GM21723 (cell line): ENCODE measurements around the gene HIRIP3.
"Not testable (repeated sequence)": the region's sequence is repeated elsewhere in the genome, so short reads cannot be mapped to it uniquely, and the experiment has no call there.

Experiments
- ATAC-seq: cut with Tn5 transposase; IDR thresholded peaks from one replicate; pipeline ENCODE4 v1.9.1; 2021; ENCODE audit warnings: mild to moderate bottlenecking, moderate library complexity; ENCODE audit not compliant: unreplicated experiment

Gene HIRIP3

DNA sequence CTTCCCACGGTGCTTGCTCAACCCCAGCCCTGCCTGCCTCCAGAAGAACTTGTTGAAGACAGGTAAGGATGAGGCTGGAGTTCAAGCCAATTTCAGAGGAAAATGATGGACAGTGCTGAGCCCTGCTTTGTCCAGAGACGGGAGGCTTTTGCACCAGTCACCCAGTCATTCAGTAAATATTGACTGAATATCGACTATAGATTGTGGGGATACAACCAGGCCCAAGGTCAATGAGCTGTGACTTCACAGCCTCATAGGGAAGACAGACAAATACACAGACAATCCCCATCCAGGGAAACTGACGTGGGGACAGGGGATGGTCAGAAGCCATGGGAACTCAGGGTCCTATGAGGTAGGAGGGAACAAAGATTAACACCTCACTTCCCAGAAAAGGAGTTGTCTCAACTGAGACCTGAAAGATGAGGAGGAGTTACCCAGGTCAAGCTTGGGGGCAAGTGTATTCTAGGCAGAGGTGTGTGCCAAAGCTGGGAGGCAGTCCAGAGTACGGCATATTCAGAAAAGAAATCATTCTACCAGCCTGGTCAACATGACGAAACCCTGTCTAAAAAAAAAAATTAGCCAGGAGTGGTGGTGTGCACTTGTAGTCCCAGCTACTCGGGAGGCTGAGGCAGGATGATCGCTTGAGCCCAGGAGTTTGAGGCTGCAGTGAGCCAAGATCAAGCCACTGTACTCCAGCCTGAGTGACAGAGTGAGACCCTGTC is 21.3 kb upstream of the HIRIP3 start:
- no peak for ATAC-seq

DNA sequence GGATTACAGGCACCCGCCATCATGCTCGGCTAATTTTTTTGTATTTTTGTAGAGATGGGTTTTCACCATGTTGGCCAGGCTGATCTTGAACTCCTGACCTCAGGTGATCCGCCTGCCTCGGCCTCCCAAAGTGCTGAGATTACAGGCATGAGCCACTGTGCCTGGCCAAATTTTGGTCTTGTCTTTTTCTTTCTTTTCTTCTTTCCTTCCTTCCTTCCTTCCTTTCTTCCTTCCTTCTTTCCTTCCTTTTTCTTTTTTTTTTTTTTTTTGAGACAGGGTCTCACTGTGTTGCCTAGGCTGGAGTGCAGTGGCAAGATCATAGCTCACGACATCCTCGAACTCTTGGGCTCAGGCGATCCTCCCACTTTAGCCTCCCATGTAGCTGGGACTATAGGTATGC is 20.0 kb upstream of the HIRIP3 start:
- ATAC-seq: not testable (repeated sequence)

DNA sequence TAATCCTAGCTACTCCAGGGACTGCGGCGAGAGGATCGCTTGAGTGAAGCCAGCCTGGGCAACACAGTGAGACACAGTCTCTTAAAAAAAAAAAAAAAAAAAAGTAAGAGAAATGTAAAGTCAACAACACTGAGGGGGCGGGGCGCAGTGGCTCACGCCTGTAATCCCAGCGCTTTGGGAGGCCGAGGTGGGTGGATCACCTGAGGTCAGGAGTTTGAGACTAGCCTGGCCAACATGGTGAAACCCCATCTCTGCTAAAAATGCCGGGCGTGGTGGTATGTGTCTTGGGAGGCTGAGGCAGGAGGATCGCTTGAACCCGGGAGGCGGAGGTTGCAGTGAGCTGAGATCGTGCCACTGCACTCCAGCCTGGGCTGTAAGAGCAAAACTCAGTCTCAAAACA is 17.2 kb upstream of the HIRIP3 start:
- not testable (repeated sequence) for ATAC-seq

DNA sequence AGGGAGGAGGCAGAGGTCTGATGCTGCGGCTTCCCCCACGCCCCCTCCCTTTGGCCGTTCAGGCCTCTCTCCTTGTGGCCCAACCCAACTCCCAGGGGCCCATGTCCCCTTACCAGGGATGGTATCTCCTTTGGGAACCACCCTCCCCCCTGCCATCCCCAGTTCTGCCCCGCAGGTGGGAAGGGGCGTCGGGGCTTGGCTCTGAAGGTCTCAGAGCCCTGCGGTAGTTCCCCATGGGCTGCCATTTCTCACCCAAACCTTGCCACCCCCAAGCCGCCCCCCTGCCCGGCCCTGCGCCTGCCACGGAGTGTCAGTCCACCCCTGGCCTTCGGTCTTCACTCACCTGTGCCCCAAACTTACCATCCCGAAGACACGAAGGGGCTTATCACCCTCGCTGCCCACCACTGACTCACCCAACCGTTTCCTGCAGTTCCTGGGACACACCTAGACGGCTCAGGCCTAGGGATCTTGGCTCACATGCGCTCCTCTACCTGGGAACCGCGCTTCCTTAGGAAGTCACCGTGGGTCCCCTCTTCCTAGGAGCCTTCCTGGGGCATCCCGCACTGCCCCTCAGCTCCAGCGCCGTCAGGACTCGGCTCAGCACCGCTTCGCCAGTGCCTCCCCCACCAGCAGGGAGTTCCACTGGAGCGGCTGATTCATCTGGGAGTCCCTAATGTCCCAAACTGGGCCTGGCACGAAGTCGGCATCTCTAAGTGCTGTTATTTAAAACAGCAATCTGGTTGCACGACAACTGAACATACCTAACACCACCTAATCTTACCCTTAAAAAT is 16.5 kb upstream of the HIRIP3 start:
- no peak for ATAC-seq

DNA sequence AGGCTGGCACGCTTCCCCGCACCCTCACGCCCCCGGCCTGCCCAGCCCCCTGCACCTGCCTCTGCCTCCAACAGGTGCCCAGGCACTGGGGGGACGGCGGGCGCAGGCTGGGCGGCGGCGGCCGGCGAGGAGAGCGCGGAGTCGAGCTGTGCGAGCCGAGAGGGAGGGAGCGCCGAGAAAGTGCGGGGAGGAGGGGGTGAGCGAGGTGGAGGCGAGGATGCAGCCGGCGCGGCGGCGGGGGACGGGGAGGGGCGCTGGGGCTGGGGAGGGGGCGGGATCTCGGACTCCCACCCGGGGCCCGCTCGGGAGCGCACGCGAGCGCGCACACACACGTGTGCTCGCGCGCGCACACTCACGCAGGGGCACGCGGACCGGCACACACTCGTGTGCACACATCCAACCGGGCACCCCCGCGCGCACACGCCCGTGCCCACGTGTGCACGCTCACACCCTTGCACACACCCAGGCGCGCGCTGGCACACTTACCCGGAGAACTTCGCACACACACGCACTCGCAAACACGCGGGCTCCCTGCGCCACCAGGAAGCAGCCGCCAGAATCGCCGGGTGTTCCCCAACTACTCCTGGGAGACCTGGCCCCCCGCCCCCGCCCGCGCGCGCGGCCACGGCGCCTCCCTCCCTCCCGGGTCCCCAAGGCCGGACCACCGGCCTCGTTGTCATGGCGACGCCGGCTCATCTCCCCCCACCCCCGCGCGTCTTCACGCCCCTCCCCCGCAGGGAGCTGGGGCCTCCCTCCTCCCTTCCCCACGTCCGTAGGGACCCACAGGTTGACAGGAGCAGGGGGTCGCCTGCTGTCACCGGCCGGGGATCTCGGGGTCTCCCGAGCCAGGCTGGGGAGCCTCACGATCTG is 15.7 kb upstream of the HIRIP3 start, which contains the start of gene DOC2A:
TSS of gene DOC2A (minus strand) at position 184 of the 870 bp plus-strand sequence. CDS start 805 bp downstream, outside the sequence.
- no peak for ATAC-seq

DNA sequence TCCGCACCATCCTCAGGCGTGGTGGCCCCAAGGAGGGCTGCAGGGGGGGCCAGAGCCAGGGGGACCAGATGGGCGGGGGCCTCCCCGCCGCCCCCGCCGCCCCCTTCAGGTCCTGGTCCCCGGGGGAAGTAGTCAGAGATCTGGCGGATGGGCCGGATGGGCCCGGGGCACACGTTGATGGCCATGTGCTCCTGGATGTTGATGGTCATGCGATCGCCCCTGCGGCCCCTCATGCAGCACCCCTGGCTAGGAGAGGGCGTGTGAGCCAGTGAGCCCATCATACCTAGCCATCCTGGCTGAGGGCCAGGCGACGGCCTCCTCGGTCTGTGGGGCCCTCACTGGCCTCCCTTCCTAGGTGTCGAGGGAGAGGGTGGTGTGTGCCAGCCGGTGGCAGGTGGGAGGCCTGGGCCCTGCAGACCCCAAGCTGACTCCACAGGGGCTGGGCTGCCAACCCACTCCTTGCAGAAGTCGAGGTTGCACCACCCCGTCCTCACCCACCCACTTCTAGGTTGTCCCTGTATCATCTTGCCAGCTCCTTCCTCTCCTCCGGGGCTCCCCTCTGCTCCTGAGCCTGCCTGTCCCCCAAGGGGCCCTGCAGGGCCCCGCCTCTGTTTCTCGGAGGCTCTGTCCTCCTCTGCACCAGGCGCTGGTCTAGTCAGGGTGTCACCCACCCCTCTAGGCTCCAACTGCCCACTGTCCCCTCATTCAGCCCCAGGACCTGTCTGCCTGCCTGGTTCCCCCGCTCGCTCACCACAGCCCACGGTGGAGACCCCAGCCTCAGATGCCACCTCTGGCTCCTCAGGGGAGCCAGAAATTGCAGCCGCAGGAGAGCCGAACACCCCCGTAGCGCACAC is 14.8 kb upstream of the HIRIP3 start:
- no peak for ATAC-seq

DNA sequence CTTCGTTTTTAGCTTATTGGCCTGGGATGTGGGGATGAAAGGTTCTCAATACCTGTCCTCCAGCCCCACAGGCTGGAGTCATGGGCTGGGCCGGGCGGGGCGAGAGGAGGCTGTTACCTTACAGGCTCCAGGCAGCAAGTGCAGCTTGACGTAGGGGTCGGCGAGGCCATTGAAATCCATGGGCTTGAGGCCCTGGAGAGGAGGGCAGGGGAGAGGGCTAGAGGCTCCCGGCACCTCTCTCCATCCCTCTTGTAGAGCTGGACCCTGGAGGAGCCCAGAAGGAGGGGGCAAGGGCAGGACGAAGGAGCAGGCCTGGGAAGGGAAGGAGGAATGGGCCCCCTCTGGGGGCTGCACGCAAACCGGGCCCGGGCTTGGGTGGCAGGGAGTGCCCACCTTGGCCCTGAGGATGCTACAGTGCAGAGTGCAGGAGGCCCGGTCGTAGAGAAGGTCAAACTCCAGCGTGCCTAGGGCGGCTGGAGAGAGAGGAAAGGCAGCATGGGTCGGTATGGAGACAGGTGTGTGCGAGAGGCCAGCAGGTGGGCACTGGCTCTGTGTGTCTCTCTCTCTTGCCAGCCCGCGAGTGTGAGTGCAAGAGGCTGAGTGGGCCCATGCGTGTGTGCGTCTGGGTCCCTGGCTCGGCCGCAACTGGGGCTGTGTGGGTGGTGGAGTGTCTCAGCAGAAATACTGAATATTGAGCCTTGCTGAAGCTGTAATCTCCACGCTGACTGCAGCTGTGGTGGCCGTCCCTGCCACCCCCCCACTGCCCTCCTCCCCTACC is 13.9 kb upstream of the HIRIP3 start:
- ATAC-seq: no peak

GRCh38 chr16:30007378-30007895 is 12.0 kb upstream of the HIRIP3 start:
- ATAC-seq: no peak

GRCh38 chr16:30006659-30007377 is 11.4 kb upstream of the HIRIP3 start:
- no peak for ATAC-seq

- no peak for ATAC-seq
Observed at GRCh38 chr16:30006095-30006473, 10.7 kb upstream of the HIRIP3 start.

- ATAC-seq: no peak
Observed at GRCh38 chr16:30005341-30006094, 10.1 kb upstream of the HIRIP3 start.

- ATAC-seq: no peak
Observed at GRCh38 chr16:30004811-30005242, 9.4 kb upstream of the HIRIP3 start.

- ATAC-seq: no peak
Observed at GRCh38 chr16:30004424-30004776, 9.0 kb upstream of the HIRIP3 start.

- no peak for ATAC-seq
Observed at GRCh38 chr16:30003670-30004423, 8.4 kb upstream of the HIRIP3 start.

- ATAC-seq: no peak
Observed at GRCh38 chr16:30002614-30003346, 7.4 kb upstream of the HIRIP3 start.

- no peak for ATAC-seq
Observed at GRCh38 chr16:30000735-30001631, 5.6 kb upstream of the HIRIP3 start.
